NCI-H526 (cell line): Measurements from ENCODE around the gene REEP1.
"Not testable (repeated sequence)": the region's sequence is repeated elsewhere in the genome, so short reads cannot be mapped to it uniquely, and the experiment has no call there.

Experiments
- DNase-seq, 2 experiments: peaks; one replicate each; lab custom pipeline; 2025; lab: John Stamatoyannopoulos, UW

REEP1 gene

GRCh38 chr2:86224645-86225355 lies 112.6 kb downstream of the REEP1 start:
- DNase-seq = no peak

DNA sequence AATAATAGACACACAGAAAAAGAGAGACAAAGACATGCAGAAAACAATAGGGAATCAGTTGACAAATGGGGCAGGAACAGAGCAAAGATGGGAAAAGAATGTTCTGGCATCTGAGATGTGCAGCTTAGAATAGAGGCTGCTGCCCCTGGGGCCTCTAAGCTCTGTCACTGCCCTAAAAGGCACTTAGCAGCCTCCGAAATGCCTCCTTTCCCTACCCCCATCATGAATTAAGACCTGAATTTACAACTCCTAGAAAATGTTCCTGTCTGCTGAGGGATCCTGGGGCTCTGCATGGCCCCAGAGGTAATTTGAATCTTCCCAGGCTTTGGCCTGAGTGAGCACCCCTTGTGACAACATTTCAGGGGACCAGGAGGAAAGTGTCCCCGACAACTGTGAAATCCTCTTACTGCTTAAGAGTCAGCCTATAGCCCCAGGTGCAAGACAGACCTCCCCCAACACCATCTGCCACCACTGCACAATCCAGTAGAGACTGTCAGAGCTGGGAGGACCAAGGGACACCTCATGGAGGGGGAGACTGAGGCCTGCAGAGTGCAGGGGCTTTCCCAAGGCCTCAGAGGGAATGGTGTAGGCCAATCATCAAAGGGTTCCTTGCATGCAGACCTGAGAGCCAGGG lies 113.4 kb downstream of the REEP1 start:
- DNase-seq = no peak

DNA sequence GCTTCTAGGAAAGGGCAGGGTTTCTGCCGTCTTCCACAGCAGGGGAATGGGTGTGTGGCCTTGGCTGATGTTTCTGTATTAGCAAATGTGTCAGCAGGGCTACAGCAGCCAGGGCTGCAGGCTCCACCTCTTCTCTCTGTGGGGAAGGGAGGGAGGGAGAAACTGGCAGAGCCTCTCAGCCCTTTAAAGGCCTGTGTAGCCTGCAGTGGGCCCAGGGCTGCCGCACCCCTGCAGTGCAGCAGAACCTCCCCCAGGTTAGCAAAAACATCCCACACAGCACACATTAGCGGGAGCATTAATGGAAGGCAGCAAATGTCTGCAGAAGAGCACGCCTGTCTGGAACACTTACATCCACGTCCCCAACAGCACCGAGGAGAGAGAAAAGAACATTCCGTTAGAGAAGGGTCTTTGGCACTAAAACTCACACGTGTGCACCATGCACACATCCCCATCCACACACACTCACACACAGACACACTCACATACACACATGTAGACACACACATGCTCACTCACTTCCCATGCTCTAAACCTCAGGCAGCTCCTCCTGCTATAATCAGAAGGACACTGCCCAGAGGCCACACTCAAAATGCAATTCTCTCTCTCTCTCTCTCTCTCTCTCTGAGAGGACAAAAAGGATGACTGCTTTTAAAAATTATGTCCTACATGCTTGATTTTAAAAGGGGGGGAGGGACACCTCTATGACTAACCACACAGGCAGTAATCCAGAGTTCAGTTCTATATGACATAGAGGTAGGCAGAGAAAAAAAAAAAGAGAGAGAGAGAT lies 114.1 kb downstream of the REEP1 start:
- DNase-seq = no peak

- peak; percentile 47 to 71 for DNase-seq
Observed at GRCh38 chr2:86221066-86221684, 116.3 kb downstream of the REEP1 start.

DNA sequence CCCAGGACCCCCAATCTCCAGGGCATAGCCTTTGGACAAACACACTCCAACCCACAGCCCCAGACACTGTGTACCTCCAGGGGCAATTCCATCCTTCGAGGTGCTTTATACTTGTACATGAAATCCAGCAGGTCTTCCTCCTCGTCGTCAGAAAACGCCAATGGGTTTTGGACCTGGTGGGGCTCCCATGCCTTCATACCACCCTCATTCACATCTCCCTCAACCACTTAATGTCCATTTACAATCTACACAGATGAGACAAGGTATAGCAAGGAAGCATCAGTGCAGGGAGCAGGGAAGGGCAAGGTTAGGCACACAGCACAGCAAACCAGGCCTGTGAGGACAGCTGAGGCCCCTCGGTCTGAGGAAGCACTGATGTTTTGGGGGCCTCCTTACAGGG lies 117.5 kb downstream of the REEP1 start:
- no peak for DNase-seq

DNA sequence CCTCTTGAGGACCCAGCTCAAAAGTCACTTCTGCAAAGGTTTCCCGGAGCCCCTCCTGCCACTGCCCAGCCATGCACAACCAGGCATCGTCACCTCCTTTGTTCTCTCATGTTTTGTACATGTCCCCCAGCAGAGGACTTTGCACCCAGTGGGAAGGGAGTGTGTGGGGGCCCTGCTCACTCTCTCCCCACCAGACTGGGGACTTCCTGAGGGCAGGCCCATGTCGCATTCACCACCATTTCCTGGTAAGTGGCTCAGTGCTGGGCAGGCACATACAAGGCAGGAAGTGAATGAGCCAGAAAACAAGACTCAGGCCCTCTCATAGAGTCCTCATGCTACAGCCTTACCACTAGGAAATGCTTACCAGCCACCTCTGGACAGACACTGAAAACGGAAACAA lies 119.3 kb downstream of the REEP1 start:
- no peak for DNase-seq

GRCh38 chr2:86216575-86217555 lies 120.6 kb downstream of the REEP1 start:
- no peak for DNase-seq

DNA sequence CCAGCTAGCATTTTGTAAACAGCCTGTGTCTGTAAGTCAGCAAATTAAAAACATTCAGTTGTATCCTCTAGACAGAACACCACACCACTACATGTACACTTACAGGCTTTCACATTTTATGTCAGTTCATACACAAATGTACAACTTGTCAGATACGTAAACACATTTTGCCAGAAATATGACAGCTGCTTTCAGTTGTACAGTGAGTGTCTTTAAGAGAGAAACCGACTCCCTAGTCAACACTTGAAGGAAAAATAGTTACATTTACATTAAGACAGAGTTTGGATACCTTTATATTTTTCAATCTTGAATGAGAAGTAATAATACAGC lies 123.0 kb downstream of the REEP1 start:
- no peak for DNase-seq

DNA sequence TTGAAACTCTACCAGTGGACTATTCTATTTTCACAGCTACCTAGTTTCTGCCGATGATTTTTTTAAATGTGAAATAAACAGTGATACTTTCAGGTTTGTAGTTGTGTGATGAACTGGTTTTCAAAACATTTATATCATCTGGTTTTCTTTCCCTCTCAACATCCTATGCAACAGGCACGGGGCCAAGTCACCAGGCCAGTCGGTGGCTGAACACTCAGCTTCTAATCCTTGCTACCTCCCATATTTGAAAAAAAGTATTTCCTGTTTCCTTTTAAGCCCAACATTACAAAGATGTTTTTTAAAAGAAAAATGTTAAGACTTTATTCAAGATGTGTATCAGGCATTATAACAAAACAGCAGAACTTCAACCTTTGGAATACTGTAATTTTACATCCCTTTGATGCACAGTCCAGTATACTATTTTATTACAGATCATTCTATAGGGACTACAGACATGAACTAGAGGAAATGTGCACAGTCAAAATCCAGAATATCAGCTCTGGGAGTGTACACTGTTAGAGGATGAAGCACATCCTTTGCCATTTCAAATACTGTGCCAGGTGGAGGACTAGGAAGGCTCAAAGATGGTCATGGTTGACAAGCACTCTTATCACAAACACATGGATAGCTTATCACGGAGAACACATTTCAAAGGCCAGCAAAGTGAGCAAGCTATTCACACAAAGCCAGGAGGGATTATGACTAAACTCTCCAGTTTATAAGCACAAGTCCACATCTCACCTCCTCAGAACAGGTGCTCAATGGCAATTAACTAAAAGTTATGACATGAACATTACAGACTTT lies 123.5 kb downstream of the REEP1 start:
- no peak for DNase-seq

GRCh38 chr2:86213056-86213455 lies 124.4 kb downstream of the REEP1 start:
- no peak for DNase-seq

DNA sequence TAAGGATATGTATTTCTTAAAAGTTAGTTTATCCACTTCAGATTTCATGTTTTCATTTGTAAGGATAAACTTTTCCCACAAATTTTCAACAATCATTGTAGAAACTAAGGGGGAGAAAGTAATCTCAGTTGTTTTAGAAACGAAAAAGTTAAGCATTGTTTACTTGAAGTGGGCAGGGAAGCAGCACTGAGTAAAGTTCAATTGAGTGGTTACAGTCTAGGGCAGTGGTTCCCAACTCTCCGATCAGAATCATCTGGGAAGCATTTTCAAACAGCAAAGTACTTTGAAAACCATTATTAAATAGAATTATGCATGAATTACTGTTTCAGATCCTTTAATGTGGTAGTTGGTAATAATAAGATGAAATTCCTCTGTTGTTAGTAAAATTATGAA lies 125.6 kb downstream of the REEP1 start:
- DNase-seq = no peak

- no peak for DNase-seq
Observed at GRCh38 chr2:86211033-86211795, 126.2 kb downstream of the REEP1 start.

DNA sequence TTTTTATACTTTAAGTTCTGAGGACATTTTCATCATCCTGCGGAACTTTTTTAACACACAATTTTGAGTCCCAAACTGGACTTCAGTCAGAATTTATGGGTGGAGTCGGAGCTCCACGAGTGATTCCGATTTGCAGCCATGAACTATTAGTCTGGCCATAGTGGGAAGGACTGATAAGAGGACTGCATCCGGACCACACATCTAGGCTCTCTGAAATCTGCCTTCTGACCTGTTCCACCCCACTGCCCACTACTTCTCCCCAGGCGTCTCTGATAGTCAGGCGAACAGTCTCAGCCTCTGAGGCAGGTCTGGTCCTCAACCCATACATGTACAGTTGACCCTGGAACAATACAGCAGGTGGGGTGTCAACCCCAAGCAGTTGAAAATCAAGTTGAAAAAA lies 133.0 kb downstream of the REEP1 start:
- no peak for DNase-seq

- DNase-seq = no peak
Observed at GRCh38 chr2:86203614-86204013, 133.8 kb downstream of the REEP1 start.

- no peak for DNase-seq
Observed at GRCh38 chr2:86202702-86203101, 134.7 kb downstream of the REEP1 start.

DNA sequence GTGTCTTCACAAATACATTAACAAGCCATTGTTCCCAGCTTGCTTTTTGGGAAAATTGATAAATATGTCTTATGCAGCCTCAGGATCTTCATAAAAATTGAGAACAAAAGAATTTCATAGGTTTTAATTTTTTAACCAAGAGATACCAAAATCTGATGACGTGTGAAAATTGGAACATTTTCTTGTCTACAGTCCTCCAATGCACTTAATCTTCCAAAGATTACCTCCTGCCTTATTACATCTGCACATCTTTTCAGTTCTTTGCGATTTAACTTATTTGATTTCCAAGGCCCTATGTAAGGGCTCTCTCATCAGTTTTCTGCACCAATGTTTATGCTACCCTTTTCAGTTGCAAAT lies 135.1 kb downstream of the REEP1 start:
- no peak for DNase-seq

DNA sequence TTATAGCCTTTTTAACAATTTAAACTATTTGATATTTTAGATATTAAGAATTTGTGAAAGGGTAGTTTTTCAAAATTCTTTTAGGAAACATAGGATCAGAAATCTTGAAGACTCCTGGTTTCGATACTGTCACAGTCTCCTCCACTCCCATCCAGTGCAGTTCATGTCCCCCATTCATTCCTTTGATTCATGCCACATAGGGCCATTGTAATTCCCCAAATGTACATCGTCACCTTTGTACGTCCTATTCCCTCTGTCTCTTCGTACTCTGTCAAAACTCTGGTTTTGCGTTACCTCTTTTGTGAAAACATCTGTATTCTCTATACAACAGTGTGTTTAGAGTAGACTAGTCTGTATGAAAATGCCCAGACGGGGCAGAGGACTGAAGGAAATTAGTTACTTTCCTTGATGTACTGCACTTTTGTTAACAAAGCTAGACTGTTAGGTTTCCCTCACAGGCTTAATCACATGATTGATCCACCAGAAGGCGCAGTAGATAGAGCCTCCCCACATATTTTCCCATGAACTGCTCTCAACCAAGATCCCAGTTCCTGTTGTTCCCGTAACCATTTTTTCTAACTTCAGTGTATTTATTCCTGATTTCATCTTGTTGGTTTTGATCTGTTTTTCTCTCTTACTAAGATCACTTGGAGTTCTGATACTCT lies 135.6 kb downstream of the REEP1 start:
- DNase-seq = peak in 1 of 2 experiments; percentile 8

DNA sequence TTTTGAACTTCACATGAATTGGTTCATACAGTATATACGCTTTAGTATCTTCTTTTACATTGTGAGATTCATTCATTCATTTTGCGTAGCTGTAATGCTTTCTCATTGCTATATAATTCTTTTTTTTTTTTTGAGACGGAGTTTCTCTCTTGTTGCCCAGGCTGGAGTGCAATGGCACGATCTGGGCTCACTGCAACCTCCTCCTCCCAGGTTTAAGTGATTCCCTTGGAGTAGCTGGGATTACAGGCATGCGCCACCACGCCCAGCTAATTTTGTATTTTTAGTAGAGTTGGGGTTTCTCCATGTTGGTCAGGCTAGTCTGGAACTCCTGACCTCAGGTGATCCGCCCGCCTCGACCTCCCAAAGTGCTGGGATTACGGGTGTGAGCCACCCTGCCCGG lies 136.9 kb downstream of the REEP1 start:
- DNase-seq = not testable (repeated sequence)

- DNase-seq = peak in 1 of 2 experiments; percentile 39
Observed at GRCh38 chr2:86199834-86200177, 137.6 kb downstream of the REEP1 start.
